Measurements from ENCODE around the gene SH3RF3.

GRCh38 chr2:109266998-109267854, 138.2 kb downstream of the SH3RF3 start:
- no peak for TF ChIP-seq POLR2A (IDR thresholded peaks at IDR 0.05; ENCODE audit: low read length)
- no peak for TF ChIP-seq GATA1 (IDR thresholded peaks at IDR 0.05; ENCODE audit: low read depth, low read length)
